SK-N-SH (cell line): ENCODE measurements around the gene SGCA.

Experiments used
- MEF2A ChIP-seq: IDR thresholded peaks from 2 replicates; pipeline ENCODE4 v1.4.0; 2012; ENCODE audit warnings: low read depth, borderline replicate concordance
- TAF1 ChIP-seq: IDR thresholded peaks from 2 replicates; pipeline ENCODE4 v1.6.1; 2012; ENCODE audit warnings: low read depth, mild to moderate bottlenecking, low read length, moderate library complexity, borderline replicate concordance
- TF ChIP-seq, protein P1 (sequence below): fragments of 200-600 bp; sonication (generic); IDR thresholded peaks from 2 replicates; pipeline ENCODE4 v1.6.1; 2017; ENCODE audit warnings: antibody characterized with exemption, mild to moderate bottlenecking, moderate library complexity
- TF ChIP-seq, protein P2 (sequence below): fragments of 150-350 bp; IDR thresholded peaks from 2 replicates; pipeline ENCODE4 v1.6.1; 2016; ENCODE audit warnings: mild to moderate bottlenecking, low read depth, low read length

DNA sequence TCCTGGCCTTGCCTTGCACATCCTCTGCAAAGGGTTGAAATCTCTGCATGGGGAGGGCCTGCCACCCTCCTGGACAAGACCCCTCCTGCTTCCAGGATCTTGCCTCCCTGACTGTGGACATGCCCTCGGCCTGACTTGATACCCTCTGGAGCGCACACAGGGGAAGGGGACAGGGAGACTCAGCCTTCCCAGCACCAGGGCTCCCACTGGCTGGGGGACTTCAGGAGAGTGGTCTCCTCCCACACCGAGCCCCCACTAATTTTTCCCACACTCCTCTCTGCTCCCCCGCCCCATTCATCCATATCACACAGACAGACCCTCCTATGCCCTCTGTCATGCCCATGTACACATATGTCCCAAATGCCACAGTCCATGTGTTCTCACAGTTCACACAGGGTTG, 14.3 kb downstream of the SGCA start:
- TF ChIP-seq, protein P1, sequence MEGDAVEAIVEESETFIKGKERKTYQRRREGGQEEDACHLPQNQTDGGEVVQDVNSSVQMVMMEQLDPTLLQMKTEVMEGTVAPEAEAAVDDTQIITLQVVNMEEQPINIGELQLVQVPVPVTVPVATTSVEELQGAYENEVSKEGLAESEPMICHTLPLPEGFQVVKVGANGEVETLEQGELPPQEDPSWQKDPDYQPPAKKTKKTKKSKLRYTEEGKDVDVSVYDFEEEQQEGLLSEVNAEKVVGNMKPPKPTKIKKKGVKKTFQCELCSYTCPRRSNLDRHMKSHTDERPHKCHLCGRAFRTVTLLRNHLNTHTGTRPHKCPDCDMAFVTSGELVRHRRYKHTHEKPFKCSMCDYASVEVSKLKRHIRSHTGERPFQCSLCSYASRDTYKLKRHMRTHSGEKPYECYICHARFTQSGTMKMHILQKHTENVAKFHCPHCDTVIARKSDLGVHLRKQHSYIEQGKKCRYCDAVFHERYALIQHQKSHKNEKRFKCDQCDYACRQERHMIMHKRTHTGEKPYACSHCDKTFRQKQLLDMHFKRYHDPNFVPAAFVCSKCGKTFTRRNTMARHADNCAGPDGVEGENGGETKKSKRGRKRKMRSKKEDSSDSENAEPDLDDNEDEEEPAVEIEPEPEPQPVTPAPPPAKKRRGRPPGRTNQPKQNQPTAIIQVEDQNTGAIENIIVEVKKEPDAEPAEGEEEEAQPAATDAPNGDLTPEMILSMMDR: no peak
- TF ChIP-seq TAF1 (no peak), MEF2A (no peak)
- TF ChIP-seq, protein P2, sequence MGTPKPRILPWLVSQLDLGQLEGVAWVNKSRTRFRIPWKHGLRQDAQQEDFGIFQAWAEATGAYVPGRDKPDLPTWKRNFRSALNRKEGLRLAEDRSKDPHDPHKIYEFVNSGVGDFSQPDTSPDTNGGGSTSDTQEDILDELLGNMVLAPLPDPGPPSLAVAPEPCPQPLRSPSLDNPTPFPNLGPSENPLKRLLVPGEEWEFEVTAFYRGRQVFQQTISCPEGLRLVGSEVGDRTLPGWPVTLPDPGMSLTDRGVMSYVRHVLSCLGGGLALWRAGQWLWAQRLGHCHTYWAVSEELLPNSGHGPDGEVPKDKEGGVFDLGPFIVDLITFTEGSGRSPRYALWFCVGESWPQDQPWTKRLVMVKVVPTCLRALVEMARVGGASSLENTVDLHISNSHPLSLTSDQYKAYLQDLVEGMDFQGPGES: no peak
